Peyer's patch (tissue), 4 donors: ENCODE data around the gene FARP1. TPM values are rescaled to one million over a fixed set of nuclear protein-coding genes. Genes with fewer than 3 reads are reported as not detected.

ENCODE experiments used
- DNase-seq, 3 donors: peaks; one replicate each; pipeline ENCODE4 v3.0.0-alpha.2; 2017 to 2019
- H3K27ac ChIP-seq, 4 donors: fragments of 200-600 bp; sonication (generic); one replicate each; pipeline ENCODE4 v1.5.1; 2016 to 2019
- H3K27me3 ChIP-seq, 2 donors: fragments of 200-600 bp; sonication (generic); one replicate each; pipeline ENCODE4 v1.5.1; 2019
- H3K36me3 ChIP-seq, 3 donors: fragments of 200-600 bp; sonication (generic); one replicate each; pipeline ENCODE4 v1.5.1; 2016 to 2019
- H3K4me1 ChIP-seq, 4 donors: fragments of 200-600 bp; sonication (generic); one replicate each; pipeline ENCODE4 v1.5.1; 2016 to 2019
- H3K4me3 ChIP-seq, 4 donors: fragments of 200-600 bp; sonication (generic); 1 replicate in 3 of 4; 2 replicates in 1 of 4; pipeline ENCODE4 v1.5.1; 2016 to 2019; ENCODE audit warnings: mild to moderate bottlenecking in 1 of 4
- H3K9me3 ChIP-seq, 4 donors: fragments of 200-600 bp; sonication (generic); one replicate each; pipeline ENCODE4 v1.5.1; 2016 to 2019; ENCODE audit warnings: mild to moderate bottlenecking in 1 of 4
- POLR2A ChIP-seq, 2 donors: fragments of 450-650 bp; IDR thresholded peaks; one replicate each; pipeline ENCODE4 v1.5.1; 2017; ENCODE audit warnings: antibody characterized with exemption in 2 of 2, mild to moderate bottlenecking in 2 of 2, moderate library complexity in 2 of 2
- total RNA-seq, 4 donors: library from RNA; depleted of rRNA; stranded (reverse); fragments of >200 nt; gene quantifications; one replicate each; pipeline ENCODE4 v1.1.0, GENCODE V29; 2016
- TF ChIP-seq, protein P1 (sequence below), 6 experiments: fragments of 450-650 bp in 4 of 6; fragments of 200-600 bp in 2 of 6; sonication (generic) in 1 of 6; IDR thresholded peaks; one replicate each; pipeline ENCODE4 v1.5.1; 2017 to 2019; ENCODE audit warnings: antibody characterized with exemption in 6 of 6, mild to moderate bottlenecking in 3 of 6, moderate library complexity in 1 of 6

FARP1 gene
- total RNA-seq, 4 donors from 2014 or later: 10.6 to 61.1 (median 14.9) TPM

GRCh38 chr13:98258226-98258625, 115.3 kb downstream of the FARP1 start:
- H3K36me3 ChIP-seq: no peaks in the 10 kb centered on the region
- peaks cover 0 to 5% (median 0%) of the 10 kb centered on the region in 4 donors for H3K4me1 ChIP-seq
- no peak overlapping the region for H3K4me3 ChIP-seq
- TF ChIP-seq, protein P1, sequence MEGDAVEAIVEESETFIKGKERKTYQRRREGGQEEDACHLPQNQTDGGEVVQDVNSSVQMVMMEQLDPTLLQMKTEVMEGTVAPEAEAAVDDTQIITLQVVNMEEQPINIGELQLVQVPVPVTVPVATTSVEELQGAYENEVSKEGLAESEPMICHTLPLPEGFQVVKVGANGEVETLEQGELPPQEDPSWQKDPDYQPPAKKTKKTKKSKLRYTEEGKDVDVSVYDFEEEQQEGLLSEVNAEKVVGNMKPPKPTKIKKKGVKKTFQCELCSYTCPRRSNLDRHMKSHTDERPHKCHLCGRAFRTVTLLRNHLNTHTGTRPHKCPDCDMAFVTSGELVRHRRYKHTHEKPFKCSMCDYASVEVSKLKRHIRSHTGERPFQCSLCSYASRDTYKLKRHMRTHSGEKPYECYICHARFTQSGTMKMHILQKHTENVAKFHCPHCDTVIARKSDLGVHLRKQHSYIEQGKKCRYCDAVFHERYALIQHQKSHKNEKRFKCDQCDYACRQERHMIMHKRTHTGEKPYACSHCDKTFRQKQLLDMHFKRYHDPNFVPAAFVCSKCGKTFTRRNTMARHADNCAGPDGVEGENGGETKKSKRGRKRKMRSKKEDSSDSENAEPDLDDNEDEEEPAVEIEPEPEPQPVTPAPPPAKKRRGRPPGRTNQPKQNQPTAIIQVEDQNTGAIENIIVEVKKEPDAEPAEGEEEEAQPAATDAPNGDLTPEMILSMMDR (IDR thresholded peaks at IDR 0.05): no peak
- no peak for TF ChIP-seq POLR2A (IDR thresholded peaks at IDR 0.05)
- H3K27ac ChIP-seq: no peak overlapping the region
- DNase-seq: no peak
- no peaks in the 10 kb centered on the region for H3K27me3 ChIP-seq
- H3K9me3 ChIP-seq: no peaks in the 10 kb centered on the region

DNA sequence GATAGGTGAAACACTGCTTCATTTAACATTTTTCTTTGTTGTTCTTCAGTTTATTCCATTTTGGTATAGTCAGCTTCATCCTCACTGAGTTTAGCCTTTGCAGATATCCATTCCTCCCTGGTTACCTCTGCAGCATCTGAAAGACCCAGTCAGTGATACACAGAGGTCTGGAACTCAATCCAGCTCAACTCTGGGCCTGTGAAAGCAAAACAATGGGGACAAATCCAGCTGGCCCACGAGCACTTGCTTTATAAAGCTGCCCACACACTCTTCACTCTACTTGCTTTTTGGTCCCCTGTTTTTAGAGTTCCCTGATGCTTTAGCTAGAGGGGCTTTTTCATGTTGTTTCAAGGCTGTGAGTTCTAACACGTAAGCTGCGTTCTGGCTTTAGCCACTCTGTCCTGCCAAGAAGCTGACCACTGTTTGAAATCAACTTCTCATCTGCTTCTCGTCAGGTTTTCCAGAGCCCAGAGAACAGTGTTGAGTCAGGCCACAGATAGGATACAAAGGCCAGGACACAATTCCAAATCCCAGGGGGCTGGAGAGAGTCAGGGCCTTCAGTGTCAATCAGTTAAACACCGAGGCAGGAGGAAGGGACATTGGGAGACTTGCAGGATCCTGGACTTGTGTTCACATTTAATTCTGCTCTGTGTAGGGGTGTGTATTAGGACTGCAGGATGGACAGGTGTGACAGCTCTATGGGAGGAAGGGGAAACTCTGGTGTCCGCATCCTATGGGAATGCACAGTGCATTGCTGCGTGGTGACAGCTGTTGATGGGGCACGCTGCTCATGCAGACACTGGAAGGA, 117.7 kb downstream of the FARP1 start:
- no peak overlapping the region for H3K27ac ChIP-seq
- TF ChIP-seq, protein P1 (IDR thresholded peaks at IDR 0.05): no peak
- TF ChIP-seq POLR2A (IDR thresholded peaks at IDR 0.05): no peak

GRCh38 chr13:98261165-98261702, 118.3 kb downstream of the FARP1 start:
- Histone ChIP-seq H3K4me1 (peaks cover 0 to 10% (median 0%) of the 10 kb centered on the region in 4 donors), H3K27me3 (no peaks in the 10 kb centered on the region), H3K9me3 (no peaks in the 10 kb centered on the region), H3K4me3 (no peak overlapping the region), H3K27ac (no peak overlapping the region), H3K36me3 (no peaks in the 10 kb centered on the region)
- TF ChIP-seq POLR2A (IDR thresholded peaks at IDR 0.05): no peak
- TF ChIP-seq, protein P1 (IDR thresholded peaks at IDR 0.05): no peak
- no peak for DNase-seq

More for the DNA sequence above, 117.7 kb downstream of the FARP1 start:
- Histone ChIP-seq H3K36me3 (no peaks in the 10 kb centered on the region), H3K9me3 (no peaks in the 10 kb centered on the region), H3K4me3 (no peak overlapping the region), H3K27me3 (no peaks in the 10 kb centered on the region), H3K4me1 (peaks cover 0 to 5% (median 0%) of the 10 kb centered on the region in 4 donors)
- DNase-seq: no peak

- TF ChIP-seq POLR2A (IDR thresholded peaks at IDR 0.05): no peak
- TF ChIP-seq, protein P1 (IDR thresholded peaks at IDR 0.05): no peak
- Histone ChIP-seq H3K27ac (no peak overlapping the region), H3K27me3 (no peaks in the 10 kb centered on the region), H3K4me3 (no peak overlapping the region), H3K4me1 (peaks cover 0 to 21% (median 0%) of the 10 kb centered on the region in 4 donors), H3K9me3 (no peaks in the 10 kb centered on the region), H3K36me3 (no peaks in the 10 kb centered on the region)
- DNase-seq: no peak
Measured at GRCh38 chr13:98262292-98262691, 119.4 kb downstream of the FARP1 start.

GRCh38 chr13:98263841-98264240, 120.9 kb downstream of the FARP1 start:
- H3K4me1 ChIP-seq: peaks cover 0 to 24% (median 0%) of the 10 kb centered on the region in 4 donors
- no peak for TF ChIP-seq POLR2A (IDR thresholded peaks at IDR 0.05)
- TF ChIP-seq, protein P1 (IDR thresholded peaks at IDR 0.05): no peak
- DNase-seq: no peak
- H3K36me3 ChIP-seq: no peaks in the 10 kb centered on the region
- H3K27me3 ChIP-seq: no peaks in the 10 kb centered on the region
- no peak overlapping the region for H3K27ac ChIP-seq
- H3K4me3 ChIP-seq: no peak overlapping the region
- no peaks in the 10 kb centered on the region for H3K9me3 ChIP-seq
